Type B pancreatic cell (in vitro differentiated cells): ENCODE data around the gene KIF26B. TPM values are rescaled to one million over a fixed set of nuclear protein-coding genes. Genes with fewer than 3 reads are reported as not detected.

Experiments used
- DNase-seq: peaks from one replicate; pipeline ENCODE4 v3.0.0; 2021; ENCODE audit warnings: mixed read lengths; ENCODE audit not compliant: unreplicated experiment; ENCODE audit errors: extremely low spot score
- H3K27ac Mint-ChIP-seq: 2 replicates; pipeline ENCODE4 v1.8.0; 2021; ENCODE audit warnings: mild to moderate bottlenecking, mixed read lengths
- H3K27me3 Mint-ChIP-seq: 2 replicates; pipeline ENCODE4 v1.8.0; 2021; ENCODE audit warnings: mixed read lengths
- H3K36me3 Mint-ChIP-seq: 2 replicates; pipeline ENCODE4 v1.8.0; 2021; ENCODE audit warnings: mixed read lengths
- H3K4me1 Mint-ChIP-seq: one replicate; pipeline ENCODE4 v1.8.0; 2021; ENCODE audit warnings: mixed read lengths; ENCODE audit not compliant: unreplicated experiment
- H3K4me3 Mint-ChIP-seq: 2 replicates; pipeline ENCODE4 v1.8.0; 2021; ENCODE audit warnings: mild to moderate bottlenecking, mixed read lengths
- H3K9me3 Mint-ChIP-seq: 2 replicates; pipeline ENCODE4 v1.8.0; 2021; ENCODE audit warnings: mixed read lengths
- CTCF ChIP-seq: fragments of 200-600 bp; sonication (generic); conservative IDR thresholded peaks from 2 replicates; pipeline ENCODE4 v1.5.0; 2021; ENCODE audit warnings: antibody characterized with exemption, mild to moderate bottlenecking
- total RNA-seq: library from RNA; stranded (reverse); gene quantifications from 2 replicates; pipeline ENCODE4 v1.2.1, GENCODE V29; 2021; ENCODE audit warnings: low replicate concordance

KIF26B gene
- total RNA-seq, 1 donor from 2014 or later, result 22.1 TPM

- peak overlapping the region; percentile 13 for H3K27ac Mint-ChIP-seq
- no peak for DNase-seq
These were observed 146.4 kb downstream of the KIF26B start for GRCh38 chr1:245301162-245301580.

GRCh38 chr1:245301921-245302320 is 147.1 kb downstream of the KIF26B start:
- H3K9me3 Mint-ChIP-seq, result no peaks in the 10 kb centered on the region
- peaks cover 17% of the 10 kb centered on the region for H3K4me1 Mint-ChIP-seq
- no peak overlapping the region for H3K4me3 Mint-ChIP-seq
- peaks cover 7% of the 10 kb centered on the region for H3K36me3 Mint-ChIP-seq
- DNase-seq, result no peak
- no peak for TF ChIP-seq CTCF
- no peak overlapping the region for H3K27ac Mint-ChIP-seq
- no peaks in the 10 kb centered on the region for H3K27me3 Mint-ChIP-seq

More at GRCh38 chr1:245301162-245301580, 146.4 kb downstream of the KIF26B start:
- Mint-ChIP-seq H3K4me3 (no peak overlapping the region), H3K4me1 (peaks cover 17% of the 10 kb centered on the region), H3K36me3 (peaks cover 7% of the 10 kb centered on the region), H3K27me3 (no peaks in the 10 kb centered on the region), H3K9me3 (no peaks in the 10 kb centered on the region)
- no peak for TF ChIP-seq CTCF

GRCh38 chr1:245304698-245305097 is 149.9 kb downstream of the KIF26B start:
- no peak for TF ChIP-seq CTCF
- Mint-ChIP-seq H3K27ac (no peak overlapping the region), H3K9me3 (peaks cover 6% of the 10 kb centered on the region), H3K4me3 (no peak overlapping the region), H3K4me1 (peaks cover 11% of the 10 kb centered on the region), H3K27me3 (no peaks in the 10 kb centered on the region), H3K36me3 (peaks cover 7% of the 10 kb centered on the region)
- no peak for DNase-seq

DNA sequence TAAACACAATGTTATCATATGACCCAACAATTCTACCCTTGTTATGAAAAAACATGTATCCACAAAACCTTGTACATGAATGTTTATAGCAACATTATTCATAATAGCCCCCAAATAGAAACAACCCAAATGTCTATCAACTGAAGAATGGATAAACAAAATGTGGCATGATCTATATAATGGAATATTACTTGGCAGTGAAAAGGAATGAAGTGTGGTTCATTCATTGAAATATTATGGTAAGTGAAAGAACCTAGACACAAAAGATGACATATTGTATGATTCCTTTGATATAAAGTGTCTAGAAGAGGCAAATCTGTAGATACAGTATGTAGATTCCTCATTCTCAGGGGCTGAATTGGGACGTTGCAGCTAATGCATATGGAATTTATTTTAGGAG is 151.2 kb downstream of the KIF26B start:
- Mint-ChIP-seq H3K36me3 (peaks cover 7% of the 10 kb centered on the region), H3K27me3 (peaks cover 7% of the 10 kb centered on the region), H3K4me3 (no peak overlapping the region), H3K27ac (no peak overlapping the region), H3K9me3 (peaks cover 6% of the 10 kb centered on the region), H3K4me1 (peaks cover 18% of the 10 kb centered on the region)
- DNase-seq, result no peak
- TF ChIP-seq CTCF, result no peak

GRCh38 chr1:245306628-245307410 is 152.0 kb downstream of the KIF26B start:
- no peak for DNase-seq
- Mint-ChIP-seq H3K4me1 (peaks cover 13% of the 10 kb centered on the region), H3K9me3 (peaks cover 6% of the 10 kb centered on the region), H3K27ac (no peak overlapping the region), H3K4me3 (no peak overlapping the region), H3K27me3 (peaks cover 9% of the 10 kb centered on the region), H3K36me3 (peaks cover 7% of the 10 kb centered on the region)
- TF ChIP-seq CTCF, result no peak
